A673 (cell line): ENCODE results near the gene PRDM16. TPM values are rescaled to one million over a fixed set of nuclear protein-coding genes. Genes with fewer than 3 reads are reported as not detected.

Experiments used
- BruUV-seq: library from RNA; stranded (reverse); fragments of 400-500 nt; replicated peaks from 2 replicates; lab custom pipeline; 2021; lab: Mats Ljungman, UMichigan
- CTCF ChIA-PET: fragments of 300-600 bp; sonication (Branson Sonifier 250); formaldehyde crosslinking; loops from one replicate; lab custom pipeline; 2022; ENCODE audit warnings: antibody characterized with exemption; lab: Charles Lee
- POLR2A ChIA-PET: fragments of 300-600 bp; sonication (Branson Sonifier 250); formaldehyde crosslinking; loops from one replicate; lab custom pipeline; 2022; ENCODE audit warnings: antibody characterized with exemption; ENCODE audit not compliant: low non-redundant PET; lab: Charles Lee
- DNase-seq: peaks from one replicate; pipeline ENCODE4 v3.0.0-alpha.2; 2015; ENCODE audit warnings: low spot score
- H3K27ac ChIP-seq: fragments of 200-600 bp; sonication (generic); 2 replicates; pipeline ENCODE4 v1.5.1; 2016; ENCODE audit warnings: mixed run types, low read depth, mild to moderate bottlenecking, mixed read lengths, antibody characterized with exemption, low read length; ENCODE audit not compliant: poor library complexity, severe bottlenecking
- H3K27me3 ChIP-seq: fragments of 200-600 bp; sonication (generic); replicated peaks from 2 replicates; pipeline ENCODE4 v1.6.1; 2017; ENCODE audit warnings: mixed run types, low read depth, mild to moderate bottlenecking, mixed read lengths, antibody characterized with exemption, low read length; ENCODE audit not compliant: insufficient read depth, poor library complexity
- H3K36me3 ChIP-seq: fragments of 200-600 bp; sonication (generic); 2 replicates; pipeline ENCODE4 v1.6.1; 2016; ENCODE audit warnings: mixed run types, mild to moderate bottlenecking, mixed read lengths, antibody characterized with exemption, low read length; ENCODE audit not compliant: insufficient read depth, poor library complexity, severe bottlenecking
- H3K4me1 ChIP-seq: fragments of 200-600 bp; sonication (generic); 2 replicates; pipeline ENCODE4 v1.6.1; 2017; ENCODE audit warnings: mixed run types, mild to moderate bottlenecking, mixed read lengths, antibody characterized with exemption, low read length; ENCODE audit not compliant: insufficient read depth, poor library complexity, severe bottlenecking
- H3K4me3 ChIP-seq: fragments of 200-600 bp; sonication (generic); 2 replicates; pipeline ENCODE4 v1.5.1; 2016; ENCODE audit warnings: low read depth, mixed run types, mild to moderate bottlenecking, mixed read lengths, low read length; ENCODE audit not compliant: poor library complexity, severe bottlenecking
- H3K9me3 ChIP-seq: fragments of 200-600 bp; sonication (generic); 2 replicates; pipeline ENCODE4 v1.6.1; 2016; ENCODE audit warnings: mixed run types, low read depth, mild to moderate bottlenecking, mixed read lengths, antibody characterized with exemption, low read length; ENCODE audit not compliant: poor library complexity, severe bottlenecking
- EZH2 ChIP-seq: fragments of 200-600 bp; sonication (generic); IDR thresholded peaks from 2 replicates; pipeline ENCODE4 v1.6.1; 2017; ENCODE audit warnings: borderline replicate concordance, low read depth, mild to moderate bottlenecking, mixed read lengths, antibody characterized with exemption, low read length; ENCODE audit not compliant: poor library complexity, severe bottlenecking
- intact Hi-C: fragments of 100-400 bp; cut with micrococcal nuclease; formaldehyde crosslinking; loops from one replicate; pipeline ENCODE4 v1.10.0; 2022; ENCODE audit not compliant: unreplicated experiment
- total RNA-seq: library from RNA; stranded (reverse); gene quantifications from 2 replicates; pipeline ENCODE4 v1.2.3, GENCODE V29; 2021
- TF ChIP-seq, protein P1 (sequence below): fragments of 300-800, 200-600 bp; sonication (generic); conservative IDR thresholded peaks from 2 replicates; pipeline ENCODE4 v1.5.1; 2017; ENCODE audit warnings: low read depth, mild to moderate bottlenecking, antibody characterized with exemption, low read length, moderate library complexity, mixed read lengths

PRDM16 gene
- total RNA-seq, 1 experiment from 2014 or later: 0.49 TPM

DNA sequence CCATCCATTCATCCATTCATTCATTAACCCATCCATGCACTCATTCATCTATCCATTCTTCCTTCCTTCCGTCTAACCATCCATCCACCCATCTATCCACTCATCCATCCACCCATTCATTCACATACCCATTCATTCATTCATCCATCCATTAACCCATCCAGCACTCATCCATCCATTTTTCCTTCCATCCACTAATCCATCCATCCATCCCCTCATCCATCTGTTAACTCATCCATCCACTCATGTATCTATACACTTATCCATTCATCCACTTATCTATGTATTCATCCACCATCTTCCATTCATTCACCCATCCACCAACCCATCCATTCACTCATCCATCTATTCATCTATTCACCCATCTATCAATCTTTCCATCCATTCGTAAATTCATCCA, 107.8 kb downstream of the PRDM16 start:
- intact Hi-C loops: no loop called here
- ChIA-PET CTCF (no interaction called here), POLR2A (no interaction called here)
- H3K9me3 ChIP-seq: peaks cover 5% of the 10 kb centered on the region
- H3K27me3 ChIP-seq: peaks cover 13% of the 10 kb centered on the region
- no peak for DNase-seq
- no TSS peak for BruUV-seq
- no peaks in the 10 kb centered on the region for H3K4me1 ChIP-seq
- H3K4me3 ChIP-seq: no peak overlapping the region
- TF ChIP-seq, protein P1, sequence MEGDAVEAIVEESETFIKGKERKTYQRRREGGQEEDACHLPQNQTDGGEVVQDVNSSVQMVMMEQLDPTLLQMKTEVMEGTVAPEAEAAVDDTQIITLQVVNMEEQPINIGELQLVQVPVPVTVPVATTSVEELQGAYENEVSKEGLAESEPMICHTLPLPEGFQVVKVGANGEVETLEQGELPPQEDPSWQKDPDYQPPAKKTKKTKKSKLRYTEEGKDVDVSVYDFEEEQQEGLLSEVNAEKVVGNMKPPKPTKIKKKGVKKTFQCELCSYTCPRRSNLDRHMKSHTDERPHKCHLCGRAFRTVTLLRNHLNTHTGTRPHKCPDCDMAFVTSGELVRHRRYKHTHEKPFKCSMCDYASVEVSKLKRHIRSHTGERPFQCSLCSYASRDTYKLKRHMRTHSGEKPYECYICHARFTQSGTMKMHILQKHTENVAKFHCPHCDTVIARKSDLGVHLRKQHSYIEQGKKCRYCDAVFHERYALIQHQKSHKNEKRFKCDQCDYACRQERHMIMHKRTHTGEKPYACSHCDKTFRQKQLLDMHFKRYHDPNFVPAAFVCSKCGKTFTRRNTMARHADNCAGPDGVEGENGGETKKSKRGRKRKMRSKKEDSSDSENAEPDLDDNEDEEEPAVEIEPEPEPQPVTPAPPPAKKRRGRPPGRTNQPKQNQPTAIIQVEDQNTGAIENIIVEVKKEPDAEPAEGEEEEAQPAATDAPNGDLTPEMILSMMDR: no peak
- no peak for TF ChIP-seq EZH2
- no peak overlapping the region for H3K27ac ChIP-seq
- no peaks in the 10 kb centered on the region for H3K36me3 ChIP-seq

DNA sequence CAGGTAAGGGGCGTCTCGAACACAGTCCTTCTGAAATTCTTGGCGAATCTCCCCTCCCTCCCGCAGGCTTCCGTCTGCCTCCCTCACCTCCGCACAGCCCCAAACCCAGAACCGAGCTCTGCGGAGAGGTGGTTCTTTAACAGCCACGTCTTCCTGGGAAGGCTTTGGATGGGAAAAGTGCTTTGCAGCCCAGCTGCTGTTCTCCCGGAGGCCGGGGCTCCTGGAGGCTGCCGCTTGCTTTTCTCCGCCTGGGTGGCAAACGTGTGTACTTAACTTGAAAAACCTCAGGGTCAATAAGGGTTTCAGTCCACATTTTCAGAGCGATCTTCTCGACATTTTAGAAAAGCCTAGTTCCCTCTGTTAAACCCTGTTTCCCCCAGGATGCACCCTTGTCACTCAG, 109.3 kb downstream of the PRDM16 start:
- intact Hi-C loops: no loop called here
- POLR2A ChIA-PET: no interaction called here
- Histone ChIP-seq H3K4me3 (no peak overlapping the region), H3K27ac (no peak overlapping the region), H3K36me3 (no peaks in the 10 kb centered on the region), H3K9me3 (peaks cover 13% of the 10 kb centered on the region), H3K4me1 (no peaks in the 10 kb centered on the region), H3K27me3 (peaks cover 13% of the 10 kb centered on the region)
- no peak for TF ChIP-seq EZH2
- TF ChIP-seq, protein P1: no peak
- no peak for DNase-seq
- CTCF ChIA-PET: no interaction called here
- no TSS peak for BruUV-seq

DNA sequence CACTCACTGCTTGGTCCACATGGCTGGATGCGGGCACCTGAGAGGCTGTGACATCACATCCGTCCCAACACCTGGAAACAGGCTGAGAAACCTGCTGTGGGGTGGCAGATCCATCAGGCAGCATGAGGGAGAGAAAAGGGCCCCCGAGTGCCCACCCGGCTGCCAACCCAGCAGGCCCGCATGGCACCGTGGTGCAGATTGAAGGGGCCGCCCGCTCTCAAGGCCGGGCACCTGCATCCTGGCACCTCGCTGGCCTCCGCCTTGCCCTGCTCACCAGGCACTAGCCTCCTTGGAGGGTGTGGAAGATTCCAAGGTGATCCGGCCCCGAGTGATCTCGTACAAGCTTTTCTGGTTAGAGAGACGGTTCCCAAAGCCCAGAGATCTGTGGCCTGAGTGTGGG, 110.5 kb downstream of the PRDM16 start:
- no peak for DNase-seq
- POLR2A ChIA-PET: no interaction called here
- H3K27ac ChIP-seq: no peak overlapping the region
- H3K27me3 ChIP-seq: peaks cover 11% of the 10 kb centered on the region
- H3K9me3 ChIP-seq: peaks cover 13% of the 10 kb centered on the region
- intact Hi-C loops: no loop called here
- H3K36me3 ChIP-seq: no peaks in the 10 kb centered on the region
- no peak overlapping the region for H3K4me3 ChIP-seq
- no peaks in the 10 kb centered on the region for H3K4me1 ChIP-seq
- BruUV-seq: no TSS peak
- TF ChIP-seq, protein P1: no peak
- TF ChIP-seq EZH2: no peak
- CTCF ChIA-PET: no interaction called here
